ENCODE data around the gene MAN2C1. TPM values are rescaled to one million over a fixed set of nuclear protein-coding genes. Genes with fewer than 3 reads are reported as not detected.

Gene MAN2C1
- total RNA-seq (2013): 155 TPM
- polyA plus RNA-seq: 100 to 1,000 TPM in 1 of 3 donors, 10 to 100 TPM in 2; 32.9 to 453 (median 42.9) TPM
- 164 and 169 TPM in 2 replicates for polyA minus RNA-seq
- 36.3 to 180 (median 113) reads per million in 11 experiments for total RNA-seq

GRCh38 chr15:75367913-75368688 is at the start of gene MAN2C1:
TSS of gene MAN2C1 (minus strand) at chr15:75368607. CDS start at chr15:75368583, 24 bp downstream.
- H3K27me3 ChIP-seq (ENCODE audit: control insufficient read depth in 2 of 2, insufficient read depth in 2 of 2, low read length in 2 of 2): no peaks in the 10 kb centered on the region
- TF ChIP-seq CTCF (IDR thresholded peaks at IDR 0.05): peak; percentile 7
- intact Hi-C loops (cut with micrococcal nuclease): loop anchor here in 1 of 2 donors (5.0 kb wide), 1 partner anchor 84 kb away; the partner anchor contains the start of gene SIN3A
- H3K9me3 ChIP-seq (replicated peaks in 1 of 2; ENCODE audit: control insufficient read depth in 1 of 2, insufficient read depth in 1 of 2, low read length in 2 of 2): no peaks in the 10 kb centered on the region
- peaks cover 0 to 2% (median 1%) of the 10 kb centered on the region in 3 donors for H3K27me3 Mint-ChIP-seq (ENCODE audit: low read depth in 3 of 3)
- H3K4me1 ChIP-seq (ENCODE audit: control insufficient read depth in 1 of 2, insufficient read depth in 2 of 2, low read length in 2 of 2): peaks cover 13 to 19% of the 10 kb centered on the region in 2 donors
- H3K27ac Mint-ChIP-seq: peak within 1 kb of the TSS; percentile 91 to 97 (median 95)
- peak within 1 kb of the TSS; percentile 96 for H3K4me2 ChIP-seq (replicated peaks; ENCODE audit: extremely low read depth, low read length, poor library complexity, severe bottlenecking)
- H3K4me3 ChIP-seq (replicated peaks in 1 of 3; ENCODE audit: low read depth in 2 of 3, low read length in 3 of 3): peak within 1 kb of the TSS; percentile 52 to 98 (median 95)
- peak within 1 kb of the TSS; percentile 96 for H3K9ac ChIP-seq (ENCODE audit: insufficient read depth, low read length, poor library complexity, severe bottlenecking)
- H3K36me3 Mint-ChIP-seq: peaks cover 42 to 69% of the 10 kb centered on the region in 2 donors
- peaks cover 9% of the 10 kb centered on the region for H3K79me2 ChIP-seq (ENCODE audit: insufficient read depth, low read length)
- H3K4me3 Mint-ChIP-seq: peak within 1 kb of the TSS; percentile 88 to 94
- H2AFZ ChIP-seq (ENCODE audit: insufficient read depth, low read depth, low read length, poor library complexity, severe bottlenecking): peak within 1 kb of the TSS; percentile 93
- H3K9me3 Mint-ChIP-seq: no peaks in the 10 kb centered on the region
- peak within 1 kb of the TSS; percentile 90 to 94 for H3K27ac ChIP-seq (ENCODE audit: low read depth in 1 of 2, low read length in 2 of 2)
- peak; percentile 90 to 91 (median 90) for DNase-seq
- H4K20me1 ChIP-seq (ENCODE audit: insufficient read depth, low read length): peaks cover 50% of the 10 kb centered on the region
- whole genome bisulfite sequencing (ENCODE audit: insufficient coverage): under 1% methylated on average over 66 of the region's 67 CpGs
- H3K4me1 Mint-ChIP-seq: peaks cover 18% of the 10 kb centered on the region
- peaks cover 57 to 75% of the 10 kb centered on the region in 2 donors for H3K36me3 ChIP-seq (replicated peaks in 1 of 2; ENCODE audit: control insufficient read depth in 1 of 2, insufficient read depth in 2 of 2, low read length in 2 of 2)

- Histone ChIP-seq H3K27ac (ENCODE audit: low read depth in 1 of 2, low read length in 2 of 2) (peak overlapping the region in 1 of 2 donors; percentile 36), H3K9ac (ENCODE audit: insufficient read depth, low read length, poor library complexity, severe bottlenecking) (no peak overlapping the region), H3K79me2 (ENCODE audit: insufficient read depth, low read length) (peaks cover 8% of the 10 kb centered on the region), H3K4me3 (replicated peaks in 1 of 3; ENCODE audit: low read depth in 2 of 3, low read length in 3 of 3) (no peak overlapping the region), H3K4me2 (replicated peaks; ENCODE audit: extremely low read depth, low read length, poor library complexity, severe bottlenecking) (no peak overlapping the region), H3K27me3 (ENCODE audit: control insufficient read depth in 2 of 2, insufficient read depth in 2 of 2, low read length in 2 of 2) (no peaks in the 10 kb centered on the region), H2AFZ (ENCODE audit: insufficient read depth, low read depth, low read length, poor library complexity, severe bottlenecking) (no peak overlapping the region), H3K36me3 (replicated peaks in 1 of 2; ENCODE audit: control insufficient read depth in 1 of 2, insufficient read depth in 2 of 2, low read length in 2 of 2) (peaks cover 60 to 89% of the 10 kb centered on the region in 2 donors), H4K20me1 (ENCODE audit: insufficient read depth, low read length) (peaks cover 15% of the 10 kb centered on the region), H3K9me3 (replicated peaks in 1 of 2; ENCODE audit: control insufficient read depth in 1 of 2, insufficient read depth in 1 of 2, low read length in 2 of 2) (no peaks in the 10 kb centered on the region), H3K4me1 (ENCODE audit: control insufficient read depth in 1 of 2, insufficient read depth in 2 of 2, low read length in 2 of 2) (no peaks in the 10 kb centered on the region)
- no peak for DNase-seq
- WGBS (ENCODE audit: insufficient coverage): 100% methylated on average over 1 of the region's 1 CpG
- Mint-ChIP-seq H3K36me3 (peaks cover 51 to 76% of the 10 kb centered on the region in 2 donors), H3K9me3 (no peaks in the 10 kb centered on the region), H3K27me3 (ENCODE audit: low read depth in 3 of 3) (no peaks in the 10 kb centered on the region), H3K4me3 (no peak overlapping the region), H3K4me1 (no peaks in the 10 kb centered on the region), H3K27ac (peak overlapping the region in 1 of 7 donors; percentile 69)
- intact Hi-C loops (cut with micrococcal nuclease): no loop called here
- no peak for TF ChIP-seq CTCF (IDR thresholded peaks at IDR 0.05)
Measured at GRCh38 chr15:75416584-75416983, 48.2 kb upstream of the MAN2C1 start.

Measured in CD14-positive monocyte (primary cell).